ENCODE data around the gene TWIST1. TPM values are rescaled to one million over a fixed set of nuclear protein-coding genes. Genes with fewer than 3 reads are reported as not detected.
A peak's percentile ranks its signal among the peaks of the same experiment; 100 is the strongest.

TWIST1 gene
- total RNA-seq, 1 donor: 113 TPM

GRCh38 chr7:19144661-19145433, 27.4 kb upstream of the TWIST1 start, which contains the start of gene FERD3L:
Gene FERD3L (minus strand): TSS chr7:19145421. CDS start chr7:19145362, 59 bp downstream.
- H3K9me3 ChIP-seq (ENCODE audit: low read depth, low read length): no peaks in the 10 kb centered on the region
- no peaks in the 10 kb centered on the region for H3K79me2 ChIP-seq (ENCODE audit: insufficient read depth, low read length)
- H3K27me3 ChIP-seq (ENCODE audit: insufficient read depth, low read length): peaks cover 20% of the 10 kb centered on the region
- no peak for TF ChIP-seq CTCF (IDR thresholded peaks at IDR 0.05; ENCODE audit: extremely low read depth, low read depth, low read length)
- no peaks in the 10 kb centered on the region for H4K20me1 ChIP-seq (ENCODE audit: insufficient read depth, low read length)
- H3K36me3 ChIP-seq (ENCODE audit: insufficient read depth, low read length): no peaks in the 10 kb centered on the region
- H3K27ac ChIP-seq (ENCODE audit: low read depth, low read length): no peak within 1 kb of the TSS
- H2AFZ ChIP-seq (ENCODE audit: low read length): peak within 1 kb of the TSS; percentile 28
- peak within 1 kb of the TSS; percentile 37 for H3K4me3 ChIP-seq (ENCODE audit: insufficient read depth, low read length)
- H3K4me2 ChIP-seq (ENCODE audit: insufficient read depth, low read length): peak within 1 kb of the TSS; percentile 44
- H3K4me1 ChIP-seq (ENCODE audit: insufficient read depth, low read length): no peaks in the 10 kb centered on the region
- DNase-seq (ENCODE audit: insufficient read length, low spot score, missing footprints): peak; percentile 62

GRCh38 chr7:19143881-19144574, 26.6 kb upstream of the TWIST1 start:
- no peak for TF ChIP-seq CTCF (IDR thresholded peaks at IDR 0.05; ENCODE audit: extremely low read depth, low read depth, low read length)
- Histone ChIP-seq H3K36me3 (ENCODE audit: insufficient read depth, low read length) (no peaks in the 10 kb centered on the region), H3K4me1 (ENCODE audit: insufficient read depth, low read length) (no peaks in the 10 kb centered on the region), H4K20me1 (ENCODE audit: insufficient read depth, low read length) (no peaks in the 10 kb centered on the region), H3K27ac (ENCODE audit: low read depth, low read length) (no peak overlapping the region), H2AFZ (ENCODE audit: low read length) (peak overlapping the region; percentile 30), H3K4me2 (ENCODE audit: insufficient read depth, low read length) (peak overlapping the region; percentile 44), H3K27me3 (ENCODE audit: insufficient read depth, low read length) (peaks cover 20% of the 10 kb centered on the region), H3K79me2 (ENCODE audit: insufficient read depth, low read length) (no peaks in the 10 kb centered on the region), H3K4me3 (ENCODE audit: insufficient read depth, low read length) (peak overlapping the region; percentile 37), H3K9me3 (ENCODE audit: low read depth, low read length) (no peaks in the 10 kb centered on the region)
- peak; percentile 51 for DNase-seq (ENCODE audit: insufficient read length, low spot score, missing footprints)

- no peak for TF ChIP-seq CTCF (IDR thresholded peaks at IDR 0.05; ENCODE audit: extremely low read depth, low read depth, low read length)
These were observed 22.4 kb upstream of the TWIST1 start for GRCh38 chr7:19139706-19140327.

GRCh38 chr7:19133886-19134285, 16.4 kb upstream of the TWIST1 start:
- H3K9me3 ChIP-seq (ENCODE audit: low read depth, low read length): no peaks in the 10 kb centered on the region
- no peak overlapping the region for H2AFZ ChIP-seq (ENCODE audit: low read length)
- H3K4me3 ChIP-seq (ENCODE audit: insufficient read depth, low read length): no peak overlapping the region
- H3K27me3 ChIP-seq (ENCODE audit: insufficient read depth, low read length): no peaks in the 10 kb centered on the region
- no peaks in the 10 kb centered on the region for H3K36me3 ChIP-seq (ENCODE audit: insufficient read depth, low read length)
- H3K4me2 ChIP-seq (ENCODE audit: insufficient read depth, low read length): no peak overlapping the region
- H3K4me1 ChIP-seq (ENCODE audit: insufficient read depth, low read length): no peaks in the 10 kb centered on the region
- DNase-seq (ENCODE audit: insufficient read length, low spot score, missing footprints): no peak
- H3K27ac ChIP-seq (ENCODE audit: low read depth, low read length): no peak overlapping the region
- H4K20me1 ChIP-seq (ENCODE audit: insufficient read depth, low read length): no peaks in the 10 kb centered on the region
- no peaks in the 10 kb centered on the region for H3K79me2 ChIP-seq (ENCODE audit: insufficient read depth, low read length)
- TF ChIP-seq CTCF (IDR thresholded peaks at IDR 0.05; ENCODE audit: extremely low read depth, low read depth, low read length): no peak

More at GRCh38 chr7:19139706-19140327, 22.4 kb upstream of the TWIST1 start:
- Histone ChIP-seq H3K36me3 (ENCODE audit: insufficient read depth, low read length) (no peaks in the 10 kb centered on the region), H3K9me3 (ENCODE audit: low read depth, low read length) (no peaks in the 10 kb centered on the region), H4K20me1 (ENCODE audit: insufficient read depth, low read length) (no peaks in the 10 kb centered on the region), H3K27ac (ENCODE audit: low read depth, low read length) (no peak overlapping the region), H3K4me2 (ENCODE audit: insufficient read depth, low read length) (no peak overlapping the region), H3K79me2 (ENCODE audit: insufficient read depth, low read length) (no peaks in the 10 kb centered on the region), H3K4me1 (ENCODE audit: insufficient read depth, low read length) (no peaks in the 10 kb centered on the region), H2AFZ (ENCODE audit: low read length) (no peak overlapping the region), H3K4me3 (ENCODE audit: insufficient read depth, low read length) (no peak overlapping the region), H3K27me3 (ENCODE audit: insufficient read depth, low read length) (peaks cover 7% of the 10 kb centered on the region)
- DNase-seq (ENCODE audit: insufficient read length, low spot score, missing footprints): peak; percentile 71

All from osteoblast (primary cell).